NCI-H510A (cell line): ENCODE measurements around the gene DCLRE1C.
"Not testable (repeated sequence)": the region's sequence is repeated elsewhere in the genome, so short reads cannot be mapped to it uniquely, and the experiment has no call there.

Experiments used
- DNase-seq: peaks from one replicate; lab custom pipeline; 2025; lab: John Stamatoyannopoulos, UW

The DCLRE1C gene

DNA sequence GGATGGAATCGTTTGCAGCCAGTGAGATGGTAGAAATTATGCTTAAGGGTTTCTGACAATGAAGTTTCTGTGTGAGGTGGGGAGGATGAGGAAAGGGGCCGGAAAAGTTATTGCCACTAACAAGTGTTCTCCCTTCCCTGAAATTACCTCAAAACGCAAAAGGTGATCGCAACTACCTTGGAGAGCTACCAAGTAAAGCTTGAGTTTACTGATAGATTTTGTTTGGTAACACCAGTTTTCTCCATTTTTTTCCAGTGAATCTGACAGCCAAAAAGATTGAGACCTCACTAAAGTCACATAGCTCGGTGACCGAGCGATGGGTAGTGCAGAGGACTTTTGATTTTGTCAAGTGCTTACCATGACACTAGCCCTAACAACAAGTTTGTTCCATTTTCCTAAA, 73.7 kb downstream of the DCLRE1C start:
- DNase-seq, result no peak

DNA sequence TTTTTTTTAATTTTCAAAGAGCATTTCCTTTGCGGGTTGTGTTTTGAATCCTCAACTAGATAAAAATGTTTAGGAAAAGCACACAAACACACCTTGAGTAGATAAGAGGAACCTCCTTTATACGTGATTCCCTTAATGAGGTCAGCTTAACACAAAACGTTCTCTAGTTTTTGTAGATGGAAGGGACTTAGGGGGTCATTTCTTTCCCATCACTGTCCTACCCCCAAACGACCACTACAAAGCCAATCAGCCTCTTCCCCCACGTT, 74.0 kb downstream of the DCLRE1C start:
- no peak for DNase-seq

DNA sequence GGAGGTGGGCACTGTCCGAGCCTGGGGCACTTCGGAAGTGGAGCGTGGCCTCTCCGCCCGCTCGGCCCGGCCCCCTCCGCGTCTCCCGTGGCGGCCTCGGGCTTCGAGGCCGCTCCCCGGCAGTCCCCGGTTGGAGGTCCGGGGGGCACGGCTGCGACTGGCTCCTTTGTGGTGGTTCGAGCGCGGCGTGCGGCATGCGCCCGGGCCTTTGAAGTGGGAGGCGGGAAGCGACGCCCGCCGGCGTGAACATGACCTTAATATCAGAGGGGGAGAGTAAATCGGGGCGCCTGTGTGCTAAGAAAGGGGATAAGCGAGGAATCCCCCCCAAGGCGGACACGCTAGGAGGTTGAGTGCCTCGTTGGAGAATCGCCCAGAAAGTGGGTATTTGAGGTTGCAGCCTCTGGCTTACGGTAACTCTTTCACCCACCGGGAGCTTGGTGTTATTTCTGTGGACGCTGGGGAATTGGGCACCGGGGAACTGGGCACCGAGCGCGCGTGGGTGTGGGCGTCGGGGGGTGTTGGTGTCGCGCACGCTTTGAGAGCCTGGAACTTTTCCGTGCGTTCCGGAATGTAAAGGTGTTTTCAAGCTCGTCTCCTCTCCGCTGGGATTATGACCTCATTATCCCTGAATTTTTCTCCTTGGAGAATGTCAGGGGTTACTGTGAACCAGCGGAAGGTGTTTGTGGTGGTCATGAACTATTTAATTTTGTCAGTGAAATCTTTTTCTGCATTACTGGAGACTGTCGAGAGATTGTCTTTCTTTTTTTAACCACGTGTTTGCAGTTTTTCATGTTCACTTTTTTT, 74.6 kb downstream of the DCLRE1C start:
- no peak for DNase-seq

DNA sequence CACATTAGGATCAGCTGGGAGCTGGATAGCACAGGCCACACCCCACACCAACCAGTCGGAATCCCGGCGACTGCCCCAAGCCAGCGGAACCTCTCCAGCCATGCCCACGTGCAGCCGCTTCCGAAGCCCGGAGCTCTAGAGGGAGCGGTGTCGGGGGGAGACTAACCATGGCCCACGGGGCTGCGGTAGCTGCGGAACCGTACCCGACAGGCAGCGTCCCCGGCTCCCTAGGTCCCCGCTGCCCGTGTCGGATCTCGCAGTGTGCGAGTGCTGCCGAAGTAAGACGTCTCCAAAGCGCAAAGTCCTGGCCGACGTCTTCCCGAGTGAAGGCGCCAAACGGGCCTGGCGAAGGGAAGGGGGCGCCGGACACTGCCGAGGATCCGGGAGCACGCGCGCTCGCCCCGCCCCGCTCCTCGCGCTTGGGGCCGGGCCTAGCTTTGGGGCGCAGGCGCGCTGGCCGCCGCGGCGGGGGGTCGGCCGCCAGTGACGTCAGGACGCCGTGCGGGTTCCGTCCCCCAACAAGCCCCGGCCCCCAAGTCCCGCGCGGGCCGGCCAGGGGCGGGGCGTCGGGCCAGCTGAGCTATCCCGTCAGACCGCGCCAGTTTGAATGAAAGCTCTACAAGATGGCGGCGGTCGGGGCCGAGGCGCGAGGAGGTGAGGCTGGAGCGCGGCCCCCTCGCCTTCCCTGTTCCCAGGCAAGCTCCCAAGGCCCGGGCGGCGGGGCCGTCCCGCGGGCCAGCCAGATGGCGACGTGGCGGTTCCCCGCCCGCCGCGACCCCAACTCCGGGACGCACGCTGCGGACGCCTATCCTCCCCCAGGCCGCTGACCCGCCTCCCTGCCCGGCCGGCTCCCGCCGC, 75.4 kb downstream of the DCLRE1C start, which contains the start of gene SUV39H2:
TSS of gene SUV39H2 (plus strand) at position 601 of the 858 bp plus-strand sequence. CDS start at position 624, 23 bp downstream.
- DNase-seq, result peak; percentile 73

DNA sequence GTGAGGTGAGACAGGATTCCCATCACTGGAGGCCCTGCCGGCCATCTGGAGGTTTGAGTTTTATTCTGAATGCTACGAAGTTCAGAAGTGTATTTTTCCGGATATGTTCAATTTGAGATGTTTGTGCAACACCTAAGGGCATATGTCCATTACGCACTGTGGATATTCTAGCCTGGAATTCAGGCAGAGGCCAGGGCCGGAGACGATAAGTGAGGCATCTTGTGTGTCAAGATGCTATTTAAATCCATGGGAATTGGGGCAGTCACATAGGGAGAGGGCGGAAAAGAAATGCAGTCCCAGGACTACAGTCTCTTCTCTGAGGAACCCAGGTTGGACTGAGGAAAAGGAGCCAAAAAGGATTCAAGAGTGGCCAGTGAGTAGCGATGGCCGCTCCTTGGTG, 77.1 kb downstream of the DCLRE1C start:
- no peak for DNase-seq

DNA sequence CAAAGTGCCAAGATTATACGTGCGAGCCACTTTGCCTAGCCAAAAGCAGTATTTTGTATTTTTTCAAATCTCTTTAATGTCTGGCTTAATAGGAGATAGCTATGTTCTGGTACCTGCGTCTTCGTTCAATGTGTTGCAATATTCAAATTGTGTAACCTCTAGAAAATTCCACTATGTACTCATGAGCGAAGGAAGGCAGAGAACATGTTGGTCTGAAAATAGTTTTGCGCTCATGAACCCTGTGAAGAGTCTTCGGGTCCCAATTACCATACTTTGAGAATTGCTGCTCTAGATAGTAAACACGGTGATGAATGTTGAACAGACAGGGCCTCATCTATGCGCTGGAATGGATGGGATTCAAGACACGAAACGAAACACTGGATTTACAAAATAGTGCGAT, 78.0 kb downstream of the DCLRE1C start:
- no peak for DNase-seq

DNA sequence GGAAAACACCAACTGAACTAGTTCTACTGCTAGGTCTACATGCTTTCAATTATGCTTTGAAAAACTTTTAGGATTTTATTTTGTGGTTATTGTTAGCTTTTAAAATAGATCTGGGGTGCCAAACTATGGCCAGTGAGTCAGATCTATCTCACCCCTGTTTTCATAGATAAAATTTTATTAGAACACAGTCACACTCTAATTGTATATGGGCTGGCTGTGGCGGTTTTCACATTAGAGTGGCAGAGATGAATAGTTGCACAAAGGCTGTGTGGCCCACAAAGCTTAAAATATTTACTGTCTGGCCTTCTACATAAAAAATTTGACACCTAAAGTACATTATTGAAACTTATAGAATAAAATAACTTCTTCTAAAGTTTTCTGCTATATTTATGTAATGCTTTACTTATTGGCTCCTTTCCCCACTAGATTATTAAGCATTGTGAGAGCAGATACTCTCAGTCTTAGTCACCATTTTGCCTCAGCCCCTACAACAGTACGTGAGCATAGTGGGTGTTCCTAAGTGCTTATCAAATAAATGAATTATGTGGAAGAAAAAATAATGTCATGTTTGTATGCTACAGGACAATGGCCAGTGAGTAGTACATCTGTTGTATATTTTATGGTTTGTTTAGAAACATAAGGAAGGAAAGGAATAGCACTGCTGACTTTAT, 80.7 kb downstream of the DCLRE1C start:
- DNase-seq, result no peak

DNA sequence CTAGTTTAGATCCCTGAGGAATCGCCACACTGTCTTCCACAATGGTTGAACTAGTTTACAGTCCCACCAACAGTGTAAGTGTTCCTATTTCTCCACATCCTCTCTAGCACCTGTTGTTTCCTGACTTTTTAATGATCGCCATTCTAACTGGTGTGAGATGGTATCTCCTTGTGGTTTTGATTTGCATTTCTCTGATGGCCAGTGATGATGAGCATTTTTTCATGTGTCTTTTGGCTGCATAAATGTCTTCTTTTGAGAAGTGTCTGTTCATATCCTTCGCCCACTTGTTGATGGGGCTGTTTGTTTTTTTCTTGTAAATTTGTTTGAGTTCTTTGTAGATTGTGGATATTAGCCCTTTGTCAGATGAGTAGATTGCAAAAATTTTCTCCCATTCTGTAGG, 89.0 kb downstream of the DCLRE1C start:
- DNase-seq, result not testable (repeated sequence)

DNA sequence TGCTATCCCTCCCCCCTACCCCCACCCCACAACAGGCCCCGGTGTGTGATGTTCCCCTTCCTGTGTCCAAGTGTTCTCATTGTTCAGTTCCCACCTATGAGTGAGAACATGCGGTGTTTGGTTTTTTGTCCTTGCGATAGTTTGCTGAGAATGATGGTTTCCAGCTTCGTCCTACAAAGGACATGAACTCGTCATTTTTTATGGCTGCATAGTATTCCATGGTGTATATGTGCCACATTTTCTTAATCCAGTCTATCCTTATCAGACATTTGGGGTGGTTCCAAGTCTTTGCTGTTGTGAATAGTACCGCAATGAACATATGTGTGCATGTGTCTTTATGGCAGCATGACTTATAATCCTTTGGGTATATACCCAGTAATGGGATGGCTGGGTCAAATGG, 89.4 kb downstream of the DCLRE1C start:
- DNase-seq, result not testable (repeated sequence)

DNA sequence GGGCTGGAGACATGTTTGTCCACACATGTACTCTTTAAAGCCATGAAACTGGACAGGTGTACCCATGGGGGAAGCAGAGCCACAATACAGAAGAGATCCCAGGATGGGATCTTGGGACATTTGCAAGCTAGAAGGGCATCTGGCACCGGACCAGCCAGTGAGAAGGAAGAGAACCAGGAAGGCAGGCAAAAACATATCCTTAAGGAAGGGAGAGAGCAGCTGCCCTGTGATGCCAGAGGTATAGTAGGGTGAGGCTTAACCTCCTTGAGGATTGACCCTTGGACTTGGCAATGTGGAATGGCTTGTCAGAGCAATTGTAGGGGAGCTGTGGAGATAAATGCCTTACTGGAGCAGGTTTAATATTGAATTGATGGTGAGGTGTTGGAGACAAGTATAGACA, 93.1 kb downstream of the DCLRE1C start:
- no peak for DNase-seq

DNA sequence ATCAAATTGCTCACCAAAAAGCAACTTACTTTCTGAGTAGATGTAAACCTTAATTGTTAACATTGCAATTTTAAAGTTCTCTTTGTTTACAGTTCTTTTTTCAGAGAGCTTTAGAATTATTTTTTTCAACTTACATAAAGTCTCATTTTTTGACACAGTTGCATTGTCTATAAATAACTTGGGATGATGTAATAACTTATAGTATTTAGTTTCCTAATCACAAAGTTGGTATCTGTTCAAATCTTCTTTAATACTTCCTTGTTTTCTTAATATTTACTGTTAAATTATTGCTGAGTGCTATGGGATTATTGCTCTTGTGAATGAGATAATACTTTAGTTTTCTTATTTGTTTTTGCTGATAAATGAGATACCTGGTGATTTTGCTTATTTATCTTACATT, 94.1 kb downstream of the DCLRE1C start:
- DNase-seq, result no peak

DNA sequence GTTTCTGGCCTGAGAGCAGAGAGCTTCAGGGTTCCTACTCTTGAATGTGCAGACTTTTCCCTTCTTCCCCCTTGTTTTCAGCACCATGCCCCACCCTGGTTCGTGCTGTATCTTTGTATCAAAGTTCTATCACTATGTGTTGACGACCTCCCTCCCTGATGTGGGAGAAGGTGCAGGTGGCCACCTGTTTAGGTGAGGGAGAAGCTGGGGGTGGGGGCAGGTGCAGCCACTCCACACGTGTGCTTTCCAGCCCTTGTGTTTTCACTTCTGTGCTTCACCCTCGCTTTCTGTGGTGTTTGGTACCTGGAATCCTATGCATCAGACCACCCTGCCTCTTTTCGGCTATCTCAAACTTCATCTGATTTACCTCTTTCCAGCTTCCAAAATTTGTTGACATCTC, 94.9 kb downstream of the DCLRE1C start:
- no peak for DNase-seq

DNA sequence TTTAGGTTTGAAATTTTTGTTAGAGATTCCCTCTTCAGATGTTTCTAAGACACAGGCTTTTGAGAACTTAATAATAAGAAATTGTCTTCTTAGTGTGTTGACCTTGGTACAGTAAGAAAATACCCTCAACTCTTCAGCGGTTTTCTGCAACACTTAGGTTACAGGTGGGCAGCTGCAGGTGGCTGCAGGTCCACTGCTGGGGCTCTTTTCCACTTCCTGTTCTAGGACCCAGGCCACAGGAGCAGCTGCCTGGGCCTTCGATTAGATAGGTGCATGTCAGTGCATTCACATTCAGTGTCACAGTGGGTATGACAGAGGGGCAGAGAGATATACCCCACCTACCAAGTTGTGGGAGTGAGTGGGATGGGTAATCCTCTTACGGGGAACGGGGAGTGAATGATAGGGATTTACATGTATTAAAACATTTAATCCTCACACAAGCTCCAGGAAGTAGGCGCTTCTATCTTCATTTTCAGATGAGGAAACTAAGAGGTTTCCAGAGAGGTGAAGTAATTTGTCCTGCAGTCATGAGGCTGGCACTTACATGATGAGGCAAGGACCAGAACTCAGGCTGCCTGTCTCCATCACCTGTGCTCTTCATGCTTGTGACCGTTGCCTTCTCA, 95.4 kb downstream of the DCLRE1C start:
- no peak for DNase-seq

DNA sequence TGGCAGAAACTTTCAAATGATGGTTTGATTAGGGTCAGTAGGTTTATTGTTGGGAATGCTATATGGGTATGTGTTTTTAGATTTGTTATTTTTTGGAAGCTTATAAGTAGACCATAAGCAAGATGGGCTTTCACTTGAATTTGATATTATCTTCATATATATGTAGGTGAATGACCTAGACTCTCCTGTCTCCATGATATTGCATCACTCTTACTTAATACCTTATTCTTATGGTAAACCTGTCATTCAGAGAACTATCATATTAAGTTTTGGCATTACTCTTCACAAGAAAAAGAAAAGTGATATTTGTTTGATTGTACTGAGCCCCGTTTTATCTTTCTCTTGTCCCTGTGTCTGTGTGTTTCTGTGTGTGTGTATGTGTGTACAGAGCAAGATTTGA, 98.4 kb downstream of the DCLRE1C start:
- DNase-seq, result no peak

DNA sequence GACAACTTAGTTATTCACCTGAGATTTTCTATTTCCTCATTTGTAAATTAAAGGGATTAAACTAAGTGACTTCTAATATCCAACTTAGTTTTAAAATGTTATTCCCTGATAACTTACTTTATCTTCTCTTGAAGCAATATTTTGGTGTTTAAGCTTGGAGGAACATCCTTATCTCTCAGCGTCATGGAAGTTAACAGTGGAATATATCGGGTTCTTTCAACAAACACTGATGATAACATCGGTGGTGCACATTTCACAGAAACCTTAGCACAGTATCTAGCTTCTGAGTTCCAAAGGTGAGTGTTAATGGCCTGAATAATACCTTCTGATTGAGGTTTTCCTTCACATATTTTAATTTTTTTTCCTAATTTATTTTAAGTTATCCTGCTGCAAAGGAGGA, 101.7 kb downstream of the DCLRE1C start:
- no peak for DNase-seq
